DOHH2 (cell line): Measurements from ENCODE around the gene ZBTB1.

ENCODE experiments used
- H3F3A ChIP-seq: fragments of 200-600 bp; sonication (generic), shearing (Covaris generic); 2 replicates; pipeline ENCODE4 v1.6.0; 2016; ENCODE audit warnings: antibody characterized with exemption, mild to moderate bottlenecking; ENCODE audit not compliant: control insufficient read depth, insufficient read depth
- H3K27ac ChIP-seq: fragments of 200-600 bp; sonication (generic); 2 replicates; pipeline ENCODE4 v1.5.1; 2014; ENCODE audit warnings: low read depth, mild to moderate bottlenecking, low read length, moderate library complexity
- H3K27me3 ChIP-seq: fragments of 200-600 bp; sonication (generic); 2 replicates; pipeline ENCODE4 v1.6.1; 2014; ENCODE audit warnings: mild to moderate bottlenecking, low read length, mixed read lengths; ENCODE audit not compliant: control insufficient read depth
- H3K36me3 ChIP-seq: fragments of 200-600 bp; sonication (generic); 2 replicates; pipeline ENCODE4 v1.6.1; 2014; ENCODE audit warnings: mild to moderate bottlenecking, low read length, moderate library complexity, mixed read lengths; ENCODE audit not compliant: control insufficient read depth
- H3K4me1 ChIP-seq: fragments of 200-600 bp; sonication (generic); 2 replicates; pipeline ENCODE4 v1.6.1; 2014; ENCODE audit warnings: mild to moderate bottlenecking, low read length, mixed read lengths; ENCODE audit not compliant: control insufficient read depth
- H3K4me2 ChIP-seq: fragments of 200-600 bp; sonication (generic); 2 replicates; pipeline ENCODE4 v1.6.0; 2014; ENCODE audit warnings: mild to moderate bottlenecking, low read length, moderate library complexity
- H3K4me3 ChIP-seq: fragments of 200-600 bp; sonication (generic); 2 replicates; pipeline ENCODE4 v1.5.1; 2014; ENCODE audit warnings: mild to moderate bottlenecking, low read length, mixed read lengths
- H3K79me2 ChIP-seq: fragments of 200-600 bp; sonication (generic); 2 replicates; pipeline ENCODE4 v1.6.1; 2014; ENCODE audit warnings: mild to moderate bottlenecking, low read length, mixed read lengths; ENCODE audit not compliant: control insufficient read depth
- H3K9me2 ChIP-seq: fragments of 200-600 bp; sonication (generic); replicated peaks from 2 replicates; pipeline ENCODE4 v1.6.1; 2014; ENCODE audit warnings: mild to moderate bottlenecking, low read length, mixed read lengths; ENCODE audit not compliant: control insufficient read depth
- H3K9me3 ChIP-seq: fragments of 200-600 bp; sonication (generic); 2 replicates; pipeline ENCODE4 v1.6.1; 2014; ENCODE audit warnings: antibody characterized with exemption, low read length, mixed read lengths; ENCODE audit not compliant: control insufficient read depth, insufficient read depth
- H4K20me1 ChIP-seq: fragments of 200-600 bp; sonication (generic); 2 replicates; pipeline ENCODE4 v1.6.0; 2014; ENCODE audit warnings: low read depth, mild to moderate bottlenecking, antibody characterized with exemption, low read length, moderate library complexity; ENCODE audit not compliant: control insufficient read depth, insufficient read depth
- CTCF ChIP-seq: fragments of 200-600 bp; sonication (generic); IDR thresholded peaks from one replicate; pipeline ENCODE4 v1.5.1; 2014; ENCODE audit warnings: antibody characterized with exemption, mild to moderate bottlenecking, low read depth, low read length; ENCODE audit not compliant: poor library complexity, severe bottlenecking
- EZH2phosphoT487 ChIP-seq: fragments of 200-600 bp; sonication (generic); IDR thresholded peaks from 2 replicates; pipeline ENCODE4 v1.6.1; 2017; ENCODE audit warnings: borderline replicate concordance, mild to moderate bottlenecking, antibody characterized with exemption, low read length, moderate library complexity, mixed read lengths

The ZBTB1 gene

GRCh38 chr14:64501411-64502171 lies 3.0 kb upstream of the ZBTB1 start:
- Histone ChIP-seq H3K4me1 (peaks cover 41% of the 10 kb centered on the region), H3K79me2 (peaks cover 86% of the 10 kb centered on the region), H3K4me3 (peak overlapping the region; percentile 87), H3K27me3 (no peaks in the 10 kb centered on the region; the same call in 1 of the 2 replicates), H3K4me2 (peak overlapping the region; percentile 90), H3F3A (peaks cover 11% of the 10 kb centered on the region), H3K9me3 (no peaks in the 10 kb centered on the region), H3K9me2 (no peaks in the 10 kb centered on the region), H4K20me1 (peaks cover 6% of the 10 kb centered on the region), H3K27ac (peak overlapping the region; percentile 95), H3K36me3 (peaks cover 82% of the 10 kb centered on the region)
- TF ChIP-seq EZH2phosphoT487 (no peak), CTCF (no peak)

GRCh38 chr14:64502456-64502855 lies 2.1 kb upstream of the ZBTB1 start:
- H4K20me1 ChIP-seq: peaks cover 10% of the 10 kb centered on the region; the same call in 1 of the 2 replicates
- peak overlapping the region; percentile 90 for H3K4me2 ChIP-seq
- no peaks in the 10 kb centered on the region for H3K9me3 ChIP-seq
- peaks cover 9% of the 10 kb centered on the region for H3F3A ChIP-seq
- peak overlapping the region; percentile 95 for H3K27ac ChIP-seq
- H3K36me3 ChIP-seq: peaks cover 80% of the 10 kb centered on the region
- TF ChIP-seq EZH2phosphoT487 (no peak), CTCF (no peak)
- H3K4me1 ChIP-seq: peaks cover 47% of the 10 kb centered on the region
- H3K4me3 ChIP-seq: peak overlapping the region; percentile 87
- H3K9me2 ChIP-seq: no peaks in the 10 kb centered on the region
- peaks cover 86% of the 10 kb centered on the region for H3K79me2 ChIP-seq
- H3K27me3 ChIP-seq: no peaks in the 10 kb centered on the region; the same call in 1 of the 2 replicates

GRCh38 chr14:64502887-64503433 lies 1.6 kb upstream of the ZBTB1 start:
- no peaks in the 10 kb centered on the region for H3K9me3 ChIP-seq
- no peaks in the 10 kb centered on the region; the same call in 1 of the 2 replicates for H3K27me3 ChIP-seq
- peak overlapping the region; percentile 87 for H3K4me3 ChIP-seq
- peaks cover 48% of the 10 kb centered on the region for H3K4me1 ChIP-seq
- peak overlapping the region; percentile 95 for H3K27ac ChIP-seq
- peak overlapping the region; percentile 90 for H3K4me2 ChIP-seq
- peaks cover 11% of the 10 kb centered on the region; the same call in 1 of the 2 replicates for H4K20me1 ChIP-seq
- H3F3A ChIP-seq: peaks cover 9% of the 10 kb centered on the region
- TF ChIP-seq EZH2phosphoT487 (no peak), CTCF (no peak)
- no peaks in the 10 kb centered on the region for H3K9me2 ChIP-seq
- peaks cover 86% of the 10 kb centered on the region for H3K79me2 ChIP-seq
- H3K36me3 ChIP-seq: peaks cover 80% of the 10 kb centered on the region
